Measurements from ENCODE around the gene GARIN5A. TPM values are rescaled to one million over a fixed set of nuclear protein-coding genes. Genes with fewer than 3 reads are reported as not detected.

Gene GARIN5A
- total and polyA plus RNA-seq, 2 of the 8 experiments (the other 6 are each of a cell fraction or from before 2014, with no cell fraction given) = 9.1 to 18.5 TPM

GRCh38 chr19:50476224-50476906 lies at the start of gene GARIN5A, which contains the start of gene EMC10 (continued):
- TF ChIP-seq RNF2 (IDR thresholded peaks at IDR 0.05; ENCODE audit: borderline replicate concordance, low read depth, low read length, missing control alignments, poor library complexity, severe bottlenecking) = no peak
- TF ChIP-seq CEBPB (IDR thresholded peaks at IDR 0.05; ENCODE audit: low read depth, low read length) = no peak
- peak in 1 of 2 experiments; percentile 92; a peak in 2 of 3 replicates for TF ChIP-seq POLR2A (IDR thresholded peaks at IDR 0.05; ENCODE audit: control extremely low read depth in 1 of 2, low read depth in 2 of 2, low read length in 2 of 2)
- TF ChIP-seq SP4 (IDR thresholded peaks at IDR 0.05; ENCODE audit: low read length) = peak; percentile 94
- peak; percentile 86 for TF ChIP-seq POLR2AphosphoS5 (IDR thresholded peaks at IDR 0.05; ENCODE audit: low read depth, low read length)
- TF ChIP-seq TBP (IDR thresholded peaks at IDR 0.05; ENCODE audit: low read depth, low read length) = peak; percentile 73
- 0 out of 2 replicates have a peak, but pooled peaks have one; percentile 31 for TF ChIP-seq CHD2 (IDR thresholded peaks at IDR 0.05; ENCODE audit: low read length)
- 0 out of 2 replicates have a peak, but pooled peaks have one; percentile 1 for TF ChIP-seq KDM1A (IDR thresholded peaks at IDR 0.05; ENCODE audit: borderline replicate concordance, low read length)
- TF ChIP-seq YY1 (IDR thresholded peaks at IDR 0.05; ENCODE audit: low read depth, low read length) = peak; percentile 87
- TF ChIP-seq SRF (IDR thresholded peaks at IDR 0.05; ENCODE audit: low read depth, low read length) = no peak
- peak; percentile 93 for TF ChIP-seq TAF1 (IDR thresholded peaks at IDR 0.05; ENCODE audit: low read depth, low read length)
- 0 out of 2 replicates have a peak, but pooled peaks have one; percentile 50 for TF ChIP-seq TCF12 (IDR thresholded peaks at IDR 0.05; ENCODE audit: low read depth, low read length)
- peak in 1 of 3 experiments; percentile 5; a peak in 1 of 4 replicates for TF ChIP-seq CTCF (IDR thresholded peaks at IDR 0.05; ENCODE audit: control extremely low read depth in 1 of 3, insufficient read depth in 1 of 3, low read depth in 1 of 3, low read length in 3 of 3)
- TF ChIP-seq JUN (IDR thresholded peaks at IDR 0.05; ENCODE audit: low read depth, low read length) = peak; percentile 76; the same call in 1 of the 2 replicates
- TF ChIP-seq TAF7 (optimal IDR thresholded peaks at IDR 0.05; ENCODE audit: borderline replicate concordance, low read depth, low read length) = peak; percentile 88
- peak in 1 of 2 experiments; percentile 44; a peak in 2 of 4 replicates for TF ChIP-seq SIN3A (conservative IDR thresholded peaks at IDR 0.05 in 1 of 2, IDR thresholded peaks at IDR 0.05 in 1 of 2; ENCODE audit: low read depth in 1 of 2, low read length in 2 of 2)
- TF ChIP-seq GABPA (IDR thresholded peaks at IDR 0.05; ENCODE audit: borderline replicate concordance, insufficient read depth, low read length) = 0 out of 2 replicates have a peak, but pooled peaks have one; percentile 27
- TF ChIP-seq NRF1 (IDR thresholded peaks at IDR 0.05; ENCODE audit: low read depth, low read length) = peak; percentile 100
- TF ChIP-seq E2F6 (IDR thresholded peaks at IDR 0.05) = peak; percentile 54
- TF ChIP-seq JUND (IDR thresholded peaks at IDR 0.05; ENCODE audit: low read length) = peak; percentile 95
